ENCODE measurements around the gene COL5A2.

Gene COL5A2

DNA sequence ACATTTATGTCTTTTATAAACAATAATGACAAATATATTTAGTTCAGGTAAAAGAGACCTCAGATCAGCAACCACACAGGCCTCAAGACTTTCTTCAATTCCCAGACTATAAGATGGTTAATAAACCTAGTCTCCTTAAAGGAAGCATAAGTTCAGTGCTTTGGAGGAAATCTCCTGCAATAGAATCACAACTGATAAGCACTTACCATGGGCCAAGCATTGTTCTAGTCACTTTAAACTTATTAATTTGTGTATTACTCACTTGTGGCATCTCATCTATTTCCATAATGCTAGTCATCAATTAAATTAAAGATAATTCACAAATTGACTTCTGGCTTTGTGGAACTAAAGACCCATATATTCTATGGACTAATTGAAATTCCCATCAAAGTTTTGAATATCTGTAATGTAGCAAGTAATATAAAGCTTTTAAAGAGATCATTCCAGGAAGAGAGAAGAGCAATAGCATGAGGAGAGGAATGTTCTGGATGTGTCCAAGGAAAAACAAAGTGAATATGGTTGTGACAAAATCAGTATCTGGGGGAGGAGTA, 163.2 kb downstream of the COL5A2 start:
- TF ChIP-seq, protein P1, sequence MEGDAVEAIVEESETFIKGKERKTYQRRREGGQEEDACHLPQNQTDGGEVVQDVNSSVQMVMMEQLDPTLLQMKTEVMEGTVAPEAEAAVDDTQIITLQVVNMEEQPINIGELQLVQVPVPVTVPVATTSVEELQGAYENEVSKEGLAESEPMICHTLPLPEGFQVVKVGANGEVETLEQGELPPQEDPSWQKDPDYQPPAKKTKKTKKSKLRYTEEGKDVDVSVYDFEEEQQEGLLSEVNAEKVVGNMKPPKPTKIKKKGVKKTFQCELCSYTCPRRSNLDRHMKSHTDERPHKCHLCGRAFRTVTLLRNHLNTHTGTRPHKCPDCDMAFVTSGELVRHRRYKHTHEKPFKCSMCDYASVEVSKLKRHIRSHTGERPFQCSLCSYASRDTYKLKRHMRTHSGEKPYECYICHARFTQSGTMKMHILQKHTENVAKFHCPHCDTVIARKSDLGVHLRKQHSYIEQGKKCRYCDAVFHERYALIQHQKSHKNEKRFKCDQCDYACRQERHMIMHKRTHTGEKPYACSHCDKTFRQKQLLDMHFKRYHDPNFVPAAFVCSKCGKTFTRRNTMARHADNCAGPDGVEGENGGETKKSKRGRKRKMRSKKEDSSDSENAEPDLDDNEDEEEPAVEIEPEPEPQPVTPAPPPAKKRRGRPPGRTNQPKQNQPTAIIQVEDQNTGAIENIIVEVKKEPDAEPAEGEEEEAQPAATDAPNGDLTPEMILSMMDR (IDR thresholded peaks at IDR 0.05; ENCODE audit: low read length, missing control alignments), result no peak
- H3K4me3 ChIP-seq (replicated peaks; ENCODE audit: low read depth, low read length), result no peak overlapping the region
- peak; percentile 41 for DNase-seq (ENCODE audit: low read depth)

DNA sequence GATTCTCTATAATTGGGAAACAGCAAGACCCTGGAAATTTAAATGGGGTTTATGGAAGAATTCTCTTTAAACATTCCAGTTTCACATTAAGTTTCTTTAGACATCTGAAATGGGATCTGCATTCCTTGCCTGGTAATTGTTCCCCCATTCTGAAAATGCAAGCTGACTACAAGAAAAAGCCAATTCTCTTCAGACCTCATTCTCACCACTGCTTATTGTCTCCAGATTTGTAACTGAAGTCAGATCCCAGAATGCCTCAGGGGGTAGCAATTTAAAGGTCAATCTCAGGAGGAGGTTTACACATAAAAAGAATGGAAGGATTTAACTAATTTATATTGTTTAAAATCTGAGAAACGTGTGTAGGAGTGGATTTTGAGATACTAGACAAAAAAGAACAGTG, 164.2 kb downstream of the COL5A2 start:
- DNase-seq (ENCODE audit: low read depth), result peak; percentile 27
- no peak overlapping the region for H3K4me3 ChIP-seq (replicated peaks; ENCODE audit: low read depth, low read length)
- TF ChIP-seq, protein P1 (IDR thresholded peaks at IDR 0.05; ENCODE audit: low read length, missing control alignments), result no peak

DNA sequence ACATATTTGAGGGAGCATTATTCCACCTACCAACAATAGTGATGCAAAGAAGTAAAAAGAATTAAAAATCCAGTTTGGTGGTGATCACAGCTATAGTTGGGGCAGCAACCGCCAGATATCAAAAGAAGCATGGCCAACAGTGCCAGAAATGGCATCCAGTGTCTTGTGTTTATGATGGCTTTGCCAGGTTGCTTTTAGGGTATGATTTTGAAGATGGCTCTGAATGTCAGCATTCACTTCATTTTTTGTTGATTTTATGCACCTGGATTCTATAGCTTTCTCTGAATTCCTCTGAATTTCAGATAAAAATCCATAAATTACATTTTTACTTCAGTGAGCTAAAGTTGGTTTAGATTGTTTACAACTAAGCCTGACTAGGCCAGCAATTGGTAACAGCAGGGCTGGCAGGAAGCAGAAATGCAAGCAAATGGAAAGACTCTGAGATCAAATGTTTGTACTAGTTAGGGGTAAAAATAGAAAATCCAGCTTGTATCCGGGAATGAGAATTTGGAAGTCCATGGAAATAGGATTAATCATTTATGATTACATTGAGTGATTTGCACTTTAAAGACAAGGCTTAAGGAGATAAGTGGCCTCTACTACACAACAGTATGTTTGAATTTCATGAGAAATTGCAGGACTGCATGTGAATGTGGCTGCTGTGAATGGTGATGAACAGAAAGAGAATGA, 165.0 kb downstream of the COL5A2 start:
- TF ChIP-seq, protein P1 (IDR thresholded peaks at IDR 0.05; ENCODE audit: low read length, missing control alignments), result no peak
- DNase-seq (ENCODE audit: low read depth), result peak; percentile 52
- H3K4me3 ChIP-seq (replicated peaks; ENCODE audit: low read depth, low read length), result no peak overlapping the region

DNA sequence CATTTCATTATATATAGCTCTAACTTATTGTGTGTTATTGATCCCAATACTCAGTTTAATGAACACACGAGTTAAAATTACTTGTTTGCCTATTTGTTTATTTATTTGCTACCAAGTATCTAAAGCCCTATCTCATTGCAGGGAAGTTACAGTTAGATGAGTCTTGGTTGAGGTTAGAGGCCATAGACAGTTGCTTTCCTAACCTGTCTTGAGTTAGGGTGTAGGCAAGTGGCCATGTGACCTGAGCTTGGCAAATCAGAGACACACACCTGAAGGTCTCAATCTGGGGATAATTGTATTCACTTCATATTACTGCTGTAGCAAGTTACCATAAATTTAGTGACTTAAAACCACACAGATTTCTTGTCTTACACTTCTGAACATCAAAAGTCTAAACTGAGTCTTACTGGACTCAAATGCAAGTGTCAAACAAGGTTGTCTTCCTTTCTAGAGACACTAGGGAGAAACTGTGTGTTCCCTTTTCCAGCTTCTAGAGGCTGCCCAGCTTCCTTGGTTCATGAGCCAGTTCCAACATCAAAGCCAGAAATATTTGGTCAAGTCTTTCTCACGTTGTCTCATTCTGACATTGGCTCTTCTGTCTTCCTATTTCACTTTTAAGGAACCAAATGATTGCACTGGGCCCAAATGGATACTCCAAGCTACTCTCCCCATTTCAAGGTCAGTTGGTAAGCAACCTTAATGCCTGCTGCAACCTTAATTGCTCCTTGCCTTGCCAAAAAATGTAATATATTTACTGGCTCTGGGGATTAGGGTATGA, 165.7 kb downstream of the COL5A2 start:
- TF ChIP-seq, protein P1 (IDR thresholded peaks at IDR 0.05; ENCODE audit: low read length, missing control alignments), result no peak
- peak; percentile 60 for DNase-seq (ENCODE audit: low read depth)
- no peak overlapping the region for H3K4me3 ChIP-seq (replicated peaks; ENCODE audit: low read depth, low read length)

DNA sequence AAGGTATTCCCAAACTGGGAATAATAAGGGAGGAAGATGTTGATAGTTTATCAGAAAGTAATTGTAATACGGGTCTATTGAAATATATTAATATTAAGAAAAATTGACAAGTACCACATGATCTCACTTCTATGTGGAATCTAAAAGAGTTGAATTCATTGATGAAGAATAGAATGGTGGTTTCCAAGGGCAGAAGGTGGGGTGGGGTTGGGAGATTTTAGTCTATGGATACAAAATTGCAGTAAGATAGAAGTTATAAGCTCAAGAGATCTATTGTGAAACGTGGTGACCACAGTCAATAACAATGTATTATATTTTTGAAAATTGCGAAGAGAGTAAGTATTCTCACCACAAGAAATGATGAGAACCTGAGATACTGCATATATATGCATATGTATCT, 166.5 kb downstream of the COL5A2 start:
- H3K4me3 ChIP-seq (replicated peaks; ENCODE audit: low read depth, low read length), result no peak overlapping the region
- no peak for DNase-seq (ENCODE audit: low read depth)
- TF ChIP-seq, protein P1 (IDR thresholded peaks at IDR 0.05; ENCODE audit: low read length, missing control alignments), result no peak

DNA sequence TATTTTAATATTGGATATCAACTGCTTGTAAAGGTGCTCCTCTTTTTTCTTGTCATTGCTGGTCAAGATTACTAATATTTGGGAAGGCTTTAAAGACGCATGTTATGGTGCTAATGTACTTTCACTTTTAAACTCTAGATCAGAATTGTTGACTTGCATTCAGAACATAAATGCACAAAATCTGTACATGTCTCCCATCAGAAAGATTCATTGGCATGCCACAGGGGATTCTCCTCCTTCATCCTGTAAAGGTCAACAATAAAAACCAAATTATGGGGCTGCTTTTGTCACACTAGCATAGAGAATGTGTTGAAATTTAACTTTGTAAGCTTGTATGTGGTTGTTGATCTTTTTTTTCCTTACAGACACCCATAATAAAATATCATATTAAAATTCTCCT, 167.2 kb downstream of the COL5A2 start:
- TF ChIP-seq, protein P1 (IDR thresholded peaks at IDR 0.05; ENCODE audit: low read length, missing control alignments), result no peak
- no peak overlapping the region for H3K4me3 ChIP-seq (replicated peaks; ENCODE audit: low read depth, low read length)
- DNase-seq (ENCODE audit: low read depth), result peak; percentile 14

Data from fibroblast of pulmonary artery (primary cell).